Fibroblast of the aortic adventitia (primary cell): Measurements from ENCODE around the gene RORB. TPM values are rescaled to one million over a fixed set of nuclear protein-coding genes. Genes with fewer than 3 reads are reported as not detected.

Experiments
- DNase-seq: peaks from one replicate; pipeline ENCODE4 v3.0.0-alpha.2; 2010; ENCODE audit warnings: low read depth
- H3K4me3 ChIP-seq: 2 replicates; pipeline ENCODE4 v1.5.1; 2011; ENCODE audit warnings: low read depth, mild to moderate bottlenecking, control low read depth, low read length, moderate library complexity
- total RNA-seq: library from RNA; depleted of rRNA; stranded (reverse); fragments of >200 nt; gene quantifications from 2 replicates; pipeline ENCODE4 v1.2.3, GENCODE V29; 2012; ENCODE audit warnings: low replicate concordance
- TF ChIP-seq, protein P1 (sequence below): IDR thresholded peaks from 2 replicates; pipeline ENCODE4 v1.5.1; 2011; ENCODE audit warnings: mild to moderate bottlenecking, low read length, control low read depth, inconsistent platforms; ENCODE audit not compliant: insufficient read depth

The RORB gene
- total RNA-seq, 1 donor: 22.0 TPM

DNA sequence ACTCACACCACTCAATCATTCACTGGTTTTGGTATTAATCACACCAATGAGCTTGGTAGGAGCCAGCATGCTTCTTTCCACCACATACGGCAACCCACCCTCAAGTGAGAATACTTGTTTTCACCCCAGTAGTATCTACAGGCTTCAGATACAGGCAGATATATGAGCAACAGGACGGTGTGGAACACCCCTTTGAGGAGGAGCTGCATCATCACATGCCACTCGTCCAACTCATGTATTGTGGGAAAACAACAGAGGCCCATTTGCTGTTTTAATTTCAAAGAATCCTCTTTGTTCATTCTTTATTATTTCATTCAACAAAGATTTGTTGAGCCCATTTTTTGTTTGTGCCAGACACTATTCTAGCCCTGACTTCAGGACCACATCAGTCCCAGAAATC, 46.0 kb downstream of the RORB start:
- TF ChIP-seq, protein P1, sequence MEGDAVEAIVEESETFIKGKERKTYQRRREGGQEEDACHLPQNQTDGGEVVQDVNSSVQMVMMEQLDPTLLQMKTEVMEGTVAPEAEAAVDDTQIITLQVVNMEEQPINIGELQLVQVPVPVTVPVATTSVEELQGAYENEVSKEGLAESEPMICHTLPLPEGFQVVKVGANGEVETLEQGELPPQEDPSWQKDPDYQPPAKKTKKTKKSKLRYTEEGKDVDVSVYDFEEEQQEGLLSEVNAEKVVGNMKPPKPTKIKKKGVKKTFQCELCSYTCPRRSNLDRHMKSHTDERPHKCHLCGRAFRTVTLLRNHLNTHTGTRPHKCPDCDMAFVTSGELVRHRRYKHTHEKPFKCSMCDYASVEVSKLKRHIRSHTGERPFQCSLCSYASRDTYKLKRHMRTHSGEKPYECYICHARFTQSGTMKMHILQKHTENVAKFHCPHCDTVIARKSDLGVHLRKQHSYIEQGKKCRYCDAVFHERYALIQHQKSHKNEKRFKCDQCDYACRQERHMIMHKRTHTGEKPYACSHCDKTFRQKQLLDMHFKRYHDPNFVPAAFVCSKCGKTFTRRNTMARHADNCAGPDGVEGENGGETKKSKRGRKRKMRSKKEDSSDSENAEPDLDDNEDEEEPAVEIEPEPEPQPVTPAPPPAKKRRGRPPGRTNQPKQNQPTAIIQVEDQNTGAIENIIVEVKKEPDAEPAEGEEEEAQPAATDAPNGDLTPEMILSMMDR: no peak
- H3K4me3 ChIP-seq: no peak overlapping the region
- DNase-seq: no peak

DNA sequence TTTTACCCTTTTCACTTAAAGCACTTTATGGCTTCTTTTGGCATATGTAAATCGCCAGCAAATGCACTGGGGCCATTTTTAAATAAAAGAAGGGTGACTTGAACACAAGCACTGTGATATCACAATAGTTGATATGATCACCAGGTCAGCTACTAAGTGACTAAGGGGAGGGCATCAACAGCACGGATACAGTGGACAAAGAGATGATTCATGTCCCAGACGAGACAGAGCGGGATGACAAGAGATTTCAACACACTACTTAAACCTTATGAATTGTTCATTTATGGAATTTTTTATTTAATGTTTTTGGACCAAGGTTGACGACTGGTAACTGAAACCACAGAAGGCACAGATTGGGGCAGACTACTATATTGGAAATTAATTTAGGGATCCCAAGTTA, 54.1 kb downstream of the RORB start:
- DNase-seq: no peak
- no peak overlapping the region for H3K4me3 ChIP-seq
- TF ChIP-seq, protein P1: no peak

DNA sequence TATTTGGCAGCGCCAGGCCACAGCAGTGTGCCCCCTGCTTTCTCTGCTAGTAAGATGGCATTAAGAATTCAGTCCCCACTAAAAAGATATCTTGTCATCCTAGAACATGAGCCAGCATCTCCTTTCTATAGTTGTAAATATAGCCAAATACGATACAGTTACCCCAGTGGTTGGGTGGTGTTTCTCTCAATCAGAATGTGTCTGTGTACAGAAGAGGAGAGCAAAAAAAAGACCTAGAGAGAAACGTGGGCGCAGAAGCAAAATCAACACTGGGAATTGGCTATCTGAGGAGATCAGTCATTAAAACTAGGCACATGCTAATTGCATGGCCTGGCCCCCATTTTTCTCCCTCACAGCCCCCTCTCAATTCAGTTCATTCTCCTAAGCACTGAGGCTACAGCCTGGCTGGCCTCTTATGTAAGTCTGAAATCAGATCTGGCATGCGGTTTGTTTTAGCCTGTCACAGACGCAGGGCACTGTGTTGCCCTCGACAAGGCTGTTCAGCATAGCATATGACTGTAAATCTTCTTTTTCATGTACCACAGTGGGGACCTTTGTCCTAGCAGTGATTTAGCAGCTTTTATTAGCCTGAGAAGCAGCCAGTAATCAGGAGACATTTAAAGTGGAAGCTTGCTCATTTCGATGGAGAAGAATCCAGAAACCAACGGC, 57.8 kb downstream of the RORB start:
- TF ChIP-seq, protein P1: no peak
- no peak for DNase-seq
- no peak overlapping the region for H3K4me3 ChIP-seq

DNA sequence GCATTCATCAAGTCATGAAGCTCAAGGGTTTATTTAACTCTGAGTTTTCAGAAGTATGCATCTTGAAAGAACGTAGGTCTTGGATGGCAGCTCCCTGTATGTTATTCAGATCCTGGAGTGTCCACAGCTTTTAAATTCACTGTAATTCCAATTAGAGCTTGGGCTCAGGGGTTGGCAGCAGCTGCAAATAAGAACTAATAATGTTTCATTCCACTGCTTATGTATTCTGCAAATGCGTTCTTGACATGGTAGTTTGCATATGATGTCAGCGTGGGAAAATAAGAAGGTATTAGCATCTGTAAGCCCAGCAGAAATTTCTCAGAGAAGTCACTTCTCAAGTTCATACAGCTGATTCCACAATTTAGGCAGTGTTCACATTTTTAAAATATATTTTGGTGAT, 58.4 kb downstream of the RORB start:
- DNase-seq: no peak
- H3K4me3 ChIP-seq: no peak overlapping the region
- TF ChIP-seq, protein P1: no peak

DNA sequence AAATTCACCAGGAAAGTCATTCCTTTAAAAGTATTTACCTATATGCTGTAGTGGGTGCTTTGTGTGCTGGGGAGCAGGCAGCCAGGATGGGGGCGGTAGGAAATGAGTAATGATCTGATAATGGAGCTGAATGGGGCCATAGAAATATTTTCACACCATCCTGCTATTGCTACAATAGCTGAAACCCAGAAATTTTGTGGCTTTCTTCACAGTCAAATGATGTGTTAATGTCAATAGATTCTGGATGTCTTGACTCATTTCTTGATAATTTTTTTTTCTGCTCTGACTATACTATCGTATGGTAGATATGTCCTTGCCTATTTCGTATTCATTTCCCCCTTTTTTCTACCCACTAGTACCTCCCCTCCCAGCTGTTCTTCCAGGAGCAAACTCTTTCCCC, 59.5 kb downstream of the RORB start:
- DNase-seq: no peak
- no peak overlapping the region for H3K4me3 ChIP-seq
- TF ChIP-seq, protein P1: no peak

DNA sequence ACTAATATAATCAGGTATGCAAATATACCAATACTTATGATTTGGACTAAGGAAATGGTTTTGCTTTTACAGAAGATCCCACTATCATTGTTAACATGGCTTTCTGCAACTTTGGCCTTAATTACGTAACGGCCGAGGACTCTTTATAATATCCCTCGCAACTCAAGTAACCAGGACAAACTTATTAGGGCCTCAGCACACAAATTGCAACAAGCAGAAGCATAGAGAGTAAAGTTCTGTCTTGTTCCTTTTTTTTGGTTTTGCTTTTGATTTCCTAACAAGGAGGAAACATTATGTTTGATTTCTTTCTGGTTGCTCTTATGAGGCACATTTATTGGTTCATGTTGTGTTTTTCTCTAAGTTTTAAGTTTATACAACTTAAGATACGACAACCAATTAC, 60.4 kb downstream of the RORB start:
- H3K4me3 ChIP-seq: no peak overlapping the region
- DNase-seq: no peak
- TF ChIP-seq, protein P1: no peak

DNA sequence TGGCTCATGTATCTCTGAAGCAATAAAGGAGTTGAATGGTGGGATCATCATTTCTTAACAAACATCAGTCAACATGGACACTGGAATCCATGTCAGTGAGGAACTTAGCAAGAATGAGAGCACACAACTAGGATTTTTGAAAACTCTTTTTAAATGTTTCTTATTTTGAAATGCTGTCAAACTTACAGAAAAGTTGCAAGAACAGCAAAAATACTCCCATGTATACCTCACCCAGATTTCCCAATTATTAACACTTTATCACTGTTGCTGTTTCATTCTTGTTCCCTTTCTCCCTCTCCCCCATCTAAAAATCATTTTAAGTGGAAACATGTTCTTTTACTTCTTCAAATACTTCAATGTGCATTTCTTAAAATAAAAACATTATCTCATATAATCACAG, 65.5 kb downstream of the RORB start:
- TF ChIP-seq, protein P1: no peak
- no peak for DNase-seq
- no peak overlapping the region for H3K4me3 ChIP-seq
